Stomach (tissue), 4 donors: ENCODE results near the gene RPS5.

Experiments
- CTCF ChIP-seq, 7 experiments: fragments of 450-650 bp in 4 of 7; fragments of 200-600 bp in 3 of 7; sonication (generic) in 3 of 7; IDR thresholded peaks; one replicate each; pipeline ENCODE4 v1.5.1; 2016 to 2019; ENCODE audit warnings: antibody characterized with exemption in 7 of 7, control low read depth in 2 of 7, mild to moderate bottlenecking in 1 of 7
- EP300 ChIP-seq: sonication (generic); formaldehyde crosslinking; IDR thresholded peaks from one replicate; pipeline ENCODE4 v1.6.1; 2017; ENCODE audit warnings: antibody characterized with exemption
- POLR2A ChIP-seq, 4 donors: fragments of 450-650 bp; IDR thresholded peaks; one replicate each; pipeline ENCODE4 v1.6.1; 2016; ENCODE audit warnings: antibody characterized with exemption in 4 of 4, control low read depth in 2 of 4, mild to moderate bottlenecking in 1 of 4, moderate library complexity in 1 of 4
- POLR2AphosphoS5 ChIP-seq, 3 donors: sonication (generic); formaldehyde crosslinking; IDR thresholded peaks; one replicate each; pipeline ENCODE4 v1.6.1; 2016; ENCODE audit warnings: antibody characterized with exemption in 3 of 3

GRCh38 chr19:58372311-58373133, 14.5 kb upstream of the RPS5 start:
- TF ChIP-seq CTCF (IDR thresholded peaks at IDR 0.05) (no peak), POLR2AphosphoS5 (IDR thresholded peaks at IDR 0.05) (no peak), EP300 (no peak), POLR2A (IDR thresholded peaks at IDR 0.05) (no peak)
